Endometrial microvascular endothelial cells (primary cell): Measurements from ENCODE around the gene MXD4. TPM values are rescaled to one million over a fixed set of nuclear protein-coding genes. Genes with fewer than 3 reads are reported as not detected.

Experiments
- in situ Hi-C: cut with HindIII; loops from 2 replicates; pipeline ENCODE4 v1.10.0; 2017; ENCODE audit warnings: low sequenced_read_pairs, low pct_unique_long_range_greater_than_20kb; ENCODE audit errors: inconsistent ontology term
- total RNA-seq: library from RNA; depleted of rRNA; stranded (reverse); fragments of >200 nt; gene quantifications from one replicate; pipeline ENCODE4 v1.2.3, GENCODE V29; 2015; ENCODE audit errors: inconsistent ontology term

The MXD4 gene
- total RNA-seq, 1 donor from 2014 or later, result 77.6 TPM

GRCh38 chr4:2256156-2256731 is 5.7 kb downstream of the MXD4 start:
- in situ Hi-C loops, result no loop called here

GRCh38 chr4:2255501-2256155 is 6.3 kb downstream of the MXD4 start:
- in situ Hi-C loops, result no loop called here

GRCh38 chr4:2254665-2255500 is 7.0 kb downstream of the MXD4 start:
- in situ Hi-C loops, result no loop called here

- in situ Hi-C loops, result no loop called here
These were observed 8.5 kb downstream of the MXD4 start for GRCh38 chr4:2253160-2254084.

GRCh38 chr4:2252530-2253091 is 9.3 kb downstream of the MXD4 start:
- in situ Hi-C loops, result no loop called here

- in situ Hi-C loops, result no loop called here
These were observed 9.9 kb downstream of the MXD4 start for GRCh38 chr4:2251795-2252529.

GRCh38 chr4:2251073-2251794 is 10.7 kb downstream of the MXD4 start:
- in situ Hi-C loops, result no loop called here

GRCh38 chr4:2250357-2251072 is 11.4 kb downstream of the MXD4 start:
- in situ Hi-C loops, result no loop called here

GRCh38 chr4:2249526-2250356 is 12.2 kb downstream of the MXD4 start:
- in situ Hi-C loops, result no loop called here

- in situ Hi-C loops, result no loop called here
These were observed 13.1 kb downstream of the MXD4 start for GRCh38 chr4:2248821-2249261.

GRCh38 chr4:2248044-2248780 is 13.7 kb downstream of the MXD4 start:
- in situ Hi-C loops, result no loop called here

GRCh38 chr4:2247128-2248043 is 14.5 kb downstream of the MXD4 start:
- in situ Hi-C loops, result no loop called here

- in situ Hi-C loops, result no loop called here
These were observed 15.4 kb downstream of the MXD4 start for GRCh38 chr4:2246384-2247127.

- in situ Hi-C loops, result no loop called here
These were observed 16.1 kb downstream of the MXD4 start for GRCh38 chr4:2245787-2246275.
